Measurements from ENCODE around the gene ENGASE.

The ENGASE gene

DNA sequence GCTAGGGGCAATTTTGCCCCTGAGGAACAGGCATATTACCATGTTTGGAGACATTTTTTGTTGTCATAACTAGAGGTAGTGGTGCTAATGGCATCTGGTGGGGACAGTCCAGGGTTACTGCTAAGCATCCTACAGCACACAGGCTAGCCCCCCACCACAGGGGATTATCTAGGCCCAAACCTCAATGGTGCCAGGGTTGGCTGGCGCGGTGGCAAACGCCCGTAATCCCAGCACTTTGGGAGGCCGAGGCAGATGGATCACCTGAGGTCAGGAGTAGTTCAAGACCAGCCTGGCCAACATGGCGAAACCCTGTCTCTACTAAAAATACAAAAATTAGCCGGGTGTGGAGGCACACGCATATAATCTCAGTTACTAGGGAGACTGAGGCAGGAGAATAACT lies 35.5 kb upstream of the ENGASE start:
- no peak for DNase-seq

DNA sequence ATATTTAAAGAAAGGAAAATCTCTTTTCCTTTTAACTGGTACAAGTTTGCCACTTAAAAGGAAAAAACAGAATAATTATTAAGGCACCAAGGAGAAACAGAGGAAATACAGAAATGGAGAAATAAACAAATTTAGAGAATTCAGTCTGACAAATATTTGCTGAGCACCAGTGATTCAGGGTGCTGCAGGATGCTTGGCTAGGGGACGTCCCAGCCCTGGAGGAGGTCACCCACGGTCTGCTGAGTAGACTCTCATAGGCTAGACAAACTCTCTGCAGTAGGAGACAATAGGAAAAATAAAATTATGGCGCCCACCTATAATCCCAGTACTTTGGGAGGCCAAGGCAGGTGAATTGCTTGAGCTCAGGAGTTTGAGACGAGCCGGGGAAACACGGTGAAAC lies 34.7 kb upstream of the ENGASE start:
- no peak for DNase-seq

DNA sequence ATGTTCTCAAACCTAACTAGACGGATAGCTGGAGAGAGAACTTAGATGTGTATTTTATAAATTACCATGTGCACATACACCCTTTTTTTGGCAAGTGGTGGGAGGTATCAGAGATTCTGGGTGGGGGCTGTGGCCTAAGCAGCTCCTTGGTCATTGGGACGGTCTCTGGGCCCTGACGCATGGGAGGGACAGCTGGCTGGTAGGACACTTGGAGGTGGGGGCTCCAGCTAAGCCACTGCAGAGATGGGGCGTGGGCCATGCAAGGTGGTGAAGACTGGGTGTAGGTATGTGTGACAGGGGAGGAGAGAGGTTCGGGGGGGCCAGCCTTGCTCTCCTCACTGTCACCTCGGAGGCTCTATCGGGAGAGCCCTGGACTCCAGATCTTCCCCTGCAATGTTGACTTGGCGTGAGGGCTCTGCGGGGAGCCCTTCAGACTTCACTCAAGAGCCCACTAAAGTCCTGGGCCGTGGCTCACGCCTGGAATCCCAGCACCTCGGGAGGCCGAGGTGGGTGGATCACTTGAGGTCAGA lies 33.5 kb upstream of the ENGASE start:
- no peak for DNase-seq

DNA sequence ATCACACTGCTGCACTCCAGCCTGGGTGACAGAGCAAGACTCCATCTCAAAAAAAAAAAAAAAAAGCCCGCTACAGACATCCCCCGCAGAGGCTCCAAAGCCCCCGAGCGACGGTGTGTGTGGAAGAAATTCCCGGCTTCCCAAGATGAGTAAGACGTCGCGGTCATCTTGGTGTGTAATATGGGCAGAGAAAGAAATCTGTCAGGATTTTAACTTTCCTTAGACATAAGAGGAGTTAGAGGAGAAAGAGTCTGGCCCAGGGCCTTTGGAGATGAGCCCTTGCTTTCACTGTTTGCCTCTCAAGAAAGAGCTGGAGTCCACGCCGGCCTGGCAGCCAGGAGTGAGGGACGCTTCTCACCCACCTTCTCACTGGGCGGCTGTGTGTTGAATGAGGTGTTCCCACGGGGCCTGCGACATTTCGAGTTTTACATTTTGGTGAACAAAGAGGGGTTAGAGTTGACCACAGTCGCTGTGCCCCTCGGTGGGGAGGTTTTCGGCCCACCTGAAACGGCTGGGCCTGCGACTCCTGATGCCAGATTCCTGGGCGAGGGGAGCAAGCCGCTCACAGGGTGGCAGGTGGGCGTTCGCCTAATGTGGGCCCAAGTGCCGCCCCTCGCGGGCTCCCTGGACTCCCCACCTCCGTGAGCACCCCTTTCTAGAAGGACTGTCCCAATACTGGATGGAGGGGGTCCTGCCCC lies 32.8 kb upstream of the ENGASE start:
- DNase-seq = no peak

DNA sequence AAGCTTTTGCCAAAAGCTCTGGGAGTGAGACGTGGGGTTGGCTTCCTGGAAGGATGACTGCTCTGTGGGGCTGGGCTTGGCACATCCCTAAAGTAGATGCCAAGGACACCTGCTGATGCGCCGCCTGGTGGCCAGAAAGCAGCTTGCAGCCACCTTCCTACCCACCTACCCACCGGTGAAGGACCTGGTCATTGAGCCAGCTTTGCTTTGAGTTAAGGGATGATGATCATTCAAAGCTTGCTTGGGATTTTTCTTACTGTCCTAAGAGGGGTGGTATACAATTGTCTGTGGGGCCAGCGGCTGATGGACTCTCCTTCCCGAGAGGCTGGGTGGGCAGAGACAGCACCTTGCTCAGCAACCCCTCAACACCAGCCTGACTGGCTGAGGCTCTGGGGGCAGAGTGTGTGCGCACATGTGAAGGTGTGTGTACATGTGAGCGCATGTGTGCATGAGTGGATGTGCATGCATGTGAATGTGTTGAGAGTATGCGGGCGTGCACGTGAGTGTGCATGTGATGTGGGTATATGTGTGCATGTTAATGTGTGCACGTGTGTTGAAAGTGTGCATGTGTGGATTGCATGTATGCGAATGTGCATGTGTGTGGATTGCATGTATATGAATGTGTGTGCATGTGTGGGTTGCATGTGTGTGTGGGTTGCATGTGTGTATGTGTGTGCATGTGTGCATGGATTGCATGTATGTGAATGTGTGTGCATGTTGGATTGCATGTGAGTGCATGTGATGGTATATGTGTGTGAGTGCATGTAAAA lies 32.0 kb upstream of the ENGASE start:
- peak; percentile 67 for DNase-seq

DNA sequence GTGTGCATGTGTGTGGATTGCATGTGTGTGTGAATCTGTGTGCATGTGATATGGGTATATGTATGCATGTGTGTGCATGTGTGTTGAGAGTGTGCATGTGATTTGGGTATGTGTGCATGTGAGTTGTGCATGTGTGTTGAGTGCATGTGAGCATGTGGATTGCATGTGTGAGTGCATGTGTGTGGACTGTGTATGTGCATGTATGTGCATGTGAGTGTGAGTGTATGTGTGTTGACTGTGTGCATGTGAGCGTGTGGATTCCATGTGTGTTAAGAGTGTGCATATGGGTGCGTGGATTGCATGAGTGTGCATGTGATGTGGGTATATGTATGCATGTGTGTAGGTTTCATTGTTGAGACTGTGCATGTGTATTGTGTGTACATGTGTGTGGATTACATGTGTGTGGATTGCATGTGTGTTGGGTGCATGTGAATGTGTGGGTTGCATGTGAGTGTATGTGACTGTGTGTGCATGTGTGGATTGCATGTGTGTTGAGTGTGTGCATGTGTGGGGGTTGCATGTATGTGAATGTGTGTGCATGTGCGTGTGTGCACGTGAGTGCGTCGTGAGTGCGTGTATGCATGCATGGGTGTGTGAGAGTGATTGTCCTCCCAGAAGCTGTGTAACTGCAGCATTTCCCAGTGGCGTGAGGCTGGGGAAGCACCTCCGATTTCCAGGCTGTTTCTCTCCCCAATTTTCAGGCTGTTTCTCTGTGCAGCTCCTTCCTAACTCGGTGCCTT lies 31.3 kb upstream of the ENGASE start:
- DNase-seq = no peak

DNA sequence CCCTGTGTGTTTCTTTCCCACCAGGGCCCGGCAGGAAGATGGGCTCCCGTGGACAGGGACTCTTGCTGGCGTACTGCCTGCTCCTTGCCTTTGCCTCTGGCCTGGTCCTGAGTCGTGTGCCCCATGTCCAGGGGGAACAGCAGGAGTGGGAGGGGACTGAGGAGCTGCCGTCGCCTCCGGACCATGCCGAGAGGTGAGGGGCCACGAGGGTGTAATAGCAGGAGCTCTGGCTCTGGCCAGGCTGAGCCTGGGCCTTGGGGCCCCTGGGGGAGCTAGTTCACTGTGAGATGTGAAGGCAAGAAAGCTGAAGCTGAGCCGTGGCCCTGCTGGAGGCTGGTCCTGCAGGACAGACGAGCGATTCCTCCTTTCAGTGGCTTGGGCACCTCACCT lies 30.7 kb upstream of the ENGASE start:
- no peak for DNase-seq

DNA sequence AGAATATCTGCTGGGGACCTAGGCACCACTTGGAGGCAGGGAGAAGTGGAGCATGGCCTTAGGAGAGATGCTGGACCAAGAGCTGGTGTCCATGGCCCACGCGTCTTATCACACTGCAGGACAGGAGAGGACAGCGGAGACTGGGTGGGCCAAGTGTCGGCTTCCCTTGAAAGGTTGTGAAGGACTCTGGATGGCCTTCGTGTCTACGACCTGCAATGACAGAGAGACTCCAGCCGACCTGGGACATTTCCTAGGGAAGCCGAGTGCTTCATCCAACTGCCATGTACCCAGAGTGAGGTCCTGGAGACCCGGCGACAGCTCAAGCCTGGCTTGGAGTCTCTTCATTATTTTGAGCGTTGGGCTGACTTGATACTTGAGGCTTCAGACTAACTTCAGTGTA lies 30.2 kb upstream of the ENGASE start:
- DNase-seq = no peak

DNA sequence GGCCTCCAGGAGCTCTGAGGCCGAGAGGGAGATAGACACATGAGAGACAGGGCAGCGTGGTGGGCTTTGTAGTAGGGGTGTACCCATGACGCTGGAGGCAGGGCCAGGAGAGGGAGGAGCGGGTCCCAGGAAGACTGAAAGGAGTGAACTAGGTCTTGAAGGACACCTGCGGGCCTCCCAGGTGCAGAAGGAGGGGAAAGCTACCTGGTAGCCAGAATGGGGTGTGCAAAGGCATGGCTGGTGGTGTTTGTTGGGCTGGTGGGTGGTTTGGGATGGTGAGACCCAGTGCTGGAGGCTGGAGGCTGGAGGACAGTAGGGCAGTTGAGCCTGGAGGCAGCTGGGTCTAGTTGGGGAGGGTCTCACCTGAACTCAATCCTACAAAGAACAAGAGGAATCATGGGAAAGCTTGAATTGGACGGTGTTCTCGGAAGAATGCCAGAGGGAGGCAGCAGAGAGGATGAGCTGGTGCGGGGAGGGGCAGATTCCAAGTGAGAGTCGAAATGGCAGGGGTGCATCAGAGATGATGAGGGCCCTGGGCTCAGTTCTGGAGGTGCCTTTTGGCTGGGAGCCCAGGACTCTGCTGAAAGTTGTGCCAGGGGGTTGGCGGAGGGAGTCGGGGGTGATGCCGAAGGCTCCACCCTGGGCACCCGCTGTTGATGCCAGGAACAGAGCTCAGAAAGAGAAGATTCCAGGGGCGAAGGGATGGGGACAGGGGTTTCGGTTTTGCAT lies 29.5 kb upstream of the ENGASE start:
- DNase-seq = no peak

DNA sequence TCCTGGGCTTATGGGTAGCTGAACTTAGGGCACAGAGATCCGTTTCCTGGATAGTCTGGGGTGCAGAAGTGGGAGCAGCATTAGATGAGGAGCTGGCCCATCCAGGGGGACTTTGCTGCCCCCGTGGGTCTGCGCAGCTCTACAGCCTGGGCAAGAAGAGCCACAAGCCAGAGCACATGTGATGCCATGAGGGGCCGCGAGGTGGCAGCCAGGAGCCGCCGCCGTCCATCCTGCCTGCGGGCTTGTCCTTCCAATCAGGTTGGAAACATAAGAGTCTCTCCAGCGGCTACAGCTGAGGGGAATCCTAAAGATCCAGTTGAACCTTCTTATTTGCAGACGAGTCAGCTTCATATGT lies 28.8 kb upstream of the ENGASE start:
- DNase-seq = peak; percentile 71

DNA sequence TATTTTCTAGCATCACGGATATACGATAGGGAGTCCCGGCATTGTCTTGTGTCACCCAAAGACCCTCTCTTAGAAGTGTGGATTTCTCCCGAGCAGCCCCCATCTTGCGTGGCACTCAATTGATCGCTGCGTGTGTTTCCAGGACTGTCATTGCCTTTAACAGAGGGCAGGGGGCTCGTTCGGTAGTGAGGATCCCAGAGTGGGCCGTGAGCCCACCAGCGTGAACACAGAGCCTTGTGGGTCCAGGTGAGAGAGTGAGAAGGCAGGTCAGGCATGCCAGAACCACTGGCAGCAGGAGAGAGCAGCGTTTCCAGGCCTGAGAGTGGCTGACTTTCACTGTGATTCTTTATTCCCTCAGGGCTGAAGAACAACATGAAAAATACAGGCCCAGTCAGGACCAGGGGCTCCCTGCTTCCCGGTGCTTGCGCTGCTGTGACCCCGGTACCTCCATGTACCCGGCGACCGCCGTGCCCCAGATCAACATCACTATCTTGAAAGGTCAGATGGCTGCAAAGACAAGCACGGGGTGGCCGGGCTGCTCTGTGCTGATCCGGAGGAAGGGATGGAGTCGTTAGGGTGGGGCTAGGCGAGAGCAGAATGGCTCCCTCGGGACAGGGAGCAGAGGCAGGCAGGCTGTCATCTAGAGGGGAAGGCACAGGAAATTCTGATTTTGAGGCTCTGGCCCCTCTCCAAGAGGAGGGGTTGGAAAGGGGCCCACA lies 28.3 kb upstream of the ENGASE start:
- DNase-seq = no peak

DNA sequence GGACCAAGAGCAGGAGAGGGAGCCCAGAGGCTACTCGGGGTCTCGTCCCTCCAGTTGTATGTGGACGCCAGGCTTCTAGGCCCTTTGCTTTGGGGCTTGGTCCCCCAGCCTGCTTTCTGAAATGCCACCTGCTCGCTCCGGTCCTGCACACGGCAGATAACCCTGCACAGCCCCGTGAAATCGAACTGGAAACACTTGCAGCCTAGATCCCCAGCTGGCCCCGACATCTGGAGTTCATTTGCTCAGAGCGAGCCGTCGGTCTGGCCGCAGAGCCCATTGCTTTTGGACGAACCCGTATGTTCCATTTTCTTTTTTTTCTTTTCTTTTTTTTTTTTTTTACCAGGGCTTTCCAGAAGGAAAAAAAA lies 27.7 kb upstream of the ENGASE start:
- no peak for DNase-seq

DNA sequence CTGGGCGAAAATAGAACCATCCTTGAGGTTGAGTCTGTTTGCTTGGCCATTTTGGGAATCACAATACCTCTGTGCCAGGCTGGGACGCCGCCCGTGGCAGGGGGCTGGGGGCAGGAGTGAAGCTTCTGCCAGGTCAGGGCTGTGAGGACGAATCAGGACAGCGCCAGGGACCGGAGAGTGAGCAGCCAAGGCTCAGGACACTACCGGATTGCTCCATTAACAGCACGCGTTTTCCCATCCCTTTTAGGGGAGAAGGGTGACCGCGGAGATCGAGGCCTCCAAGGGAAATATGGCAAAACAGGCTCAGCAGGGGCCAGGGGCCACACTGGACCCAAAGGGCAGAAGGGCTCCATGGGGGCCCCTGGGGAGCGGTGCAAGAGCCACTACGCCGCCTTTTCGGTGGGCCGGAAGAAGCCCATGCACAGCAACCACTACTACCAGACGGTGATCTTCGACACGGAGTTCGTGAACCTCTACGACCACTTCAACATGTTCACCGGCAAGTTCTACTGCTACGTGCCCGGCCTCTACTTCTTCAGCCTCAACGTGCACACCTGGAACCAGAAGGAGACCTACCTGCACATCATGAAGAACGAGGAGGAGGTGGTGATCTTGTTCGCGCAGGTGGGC lies 27.2 kb upstream of the ENGASE start:
- DNase-seq = no peak

DNA sequence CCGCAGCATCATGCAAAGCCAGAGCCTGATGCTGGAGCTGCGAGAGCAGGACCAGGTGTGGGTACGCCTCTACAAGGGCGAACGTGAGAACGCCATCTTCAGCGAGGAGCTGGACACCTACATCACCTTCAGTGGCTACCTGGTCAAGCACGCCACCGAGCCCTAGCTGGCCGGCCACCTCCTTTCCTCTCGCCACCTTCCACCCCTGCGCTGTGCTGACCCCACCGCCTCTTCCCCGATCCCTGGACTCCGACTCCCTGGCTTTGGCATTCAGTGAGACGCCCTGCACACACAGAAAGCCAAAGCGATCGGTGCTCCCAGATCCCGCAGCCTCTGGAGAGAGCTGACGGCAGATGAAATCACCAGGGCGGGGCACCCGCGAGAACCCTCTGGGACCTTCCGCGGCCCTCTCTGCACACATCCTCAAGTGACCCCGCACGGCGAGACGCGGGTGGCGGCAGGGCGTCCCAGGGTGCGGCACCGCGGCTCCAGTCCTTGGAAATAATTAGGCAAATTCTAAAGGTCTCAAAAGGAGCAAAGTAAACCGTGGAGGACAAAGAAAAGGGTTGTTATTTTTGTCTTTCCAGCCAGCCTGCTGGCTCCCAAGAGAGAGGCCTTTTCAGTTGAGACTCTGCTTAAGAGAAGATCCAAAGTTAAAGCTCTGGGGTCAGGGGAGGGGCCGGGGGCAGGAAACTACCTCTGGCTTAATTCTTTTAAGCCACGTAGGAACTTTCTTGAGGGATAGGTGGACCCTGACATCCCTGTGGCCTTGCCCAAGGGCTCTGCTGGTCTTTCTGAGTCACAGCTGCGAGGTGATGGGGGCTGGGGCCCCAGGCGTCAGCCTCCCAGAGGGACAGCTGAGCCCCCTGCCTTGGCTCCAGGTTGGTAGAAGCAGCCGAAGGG lies 26.4 kb upstream of the ENGASE start:
- no peak for DNase-seq

DNA sequence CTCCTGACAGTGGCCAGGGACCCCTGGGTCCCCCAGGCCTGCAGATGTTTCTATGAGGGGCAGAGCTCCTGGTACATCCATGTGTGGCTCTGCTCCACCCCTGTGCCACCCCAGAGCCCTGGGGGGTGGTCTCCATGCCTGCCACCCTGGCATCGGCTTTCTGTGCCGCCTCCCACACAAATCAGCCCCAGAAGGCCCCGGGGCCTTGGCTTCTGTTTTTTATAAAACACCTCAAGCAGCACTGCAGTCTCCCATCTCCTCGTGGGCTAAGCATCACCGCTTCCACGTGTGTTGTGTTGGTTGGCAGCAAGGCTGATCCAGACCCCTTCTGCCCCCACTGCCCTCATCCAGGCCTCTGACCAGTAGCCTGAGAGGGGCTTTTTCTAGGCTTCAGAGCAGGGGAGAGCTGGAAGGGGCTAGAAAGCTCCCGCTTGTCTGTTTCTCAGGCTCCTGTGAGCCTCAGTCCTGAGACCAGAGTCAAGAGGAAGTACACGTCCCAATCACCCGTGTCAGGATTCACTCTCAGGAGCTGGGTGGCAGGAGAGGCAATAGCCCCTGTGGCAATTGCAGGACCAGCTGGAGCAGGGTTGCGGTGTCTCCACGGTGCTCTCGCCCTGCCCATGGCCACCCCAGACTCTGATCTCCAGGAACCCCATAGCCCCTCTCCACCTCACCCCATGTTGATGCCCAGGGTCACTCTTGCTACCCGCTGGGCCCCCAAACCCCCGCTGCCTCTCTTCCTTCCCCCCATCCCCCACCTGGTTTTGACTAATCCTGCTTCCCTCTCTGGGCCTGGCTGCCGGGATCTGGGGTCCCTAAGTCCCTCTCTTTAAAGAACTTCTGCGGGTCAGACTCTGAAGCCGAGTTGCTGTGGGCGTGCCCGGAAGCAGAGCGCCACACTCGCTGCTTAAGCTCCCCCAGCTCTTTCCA lies 25.5 kb upstream of the ENGASE start:
- DNase-seq = no peak

DNA sequence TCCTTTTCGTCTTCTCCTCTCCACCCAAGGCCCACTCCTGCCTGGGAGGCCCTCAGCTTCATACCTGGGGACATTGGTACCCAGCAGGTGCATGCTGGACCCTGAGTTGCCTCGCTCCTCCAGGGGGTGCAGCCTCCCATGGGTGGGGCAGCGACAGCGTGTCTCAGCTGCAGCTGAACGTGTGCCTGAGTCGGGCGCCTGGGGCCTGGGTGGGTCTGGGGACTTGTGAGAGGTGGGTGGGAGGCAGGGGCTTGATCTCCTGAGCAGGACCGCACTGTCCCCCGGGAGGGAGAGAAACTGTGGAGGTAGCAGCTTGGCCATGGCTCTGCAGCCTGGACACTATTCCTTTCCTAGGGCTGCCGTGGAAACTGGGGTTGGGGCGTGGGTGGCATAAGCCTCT lies 24.8 kb upstream of the ENGASE start:
- DNase-seq = no peak

DNA sequence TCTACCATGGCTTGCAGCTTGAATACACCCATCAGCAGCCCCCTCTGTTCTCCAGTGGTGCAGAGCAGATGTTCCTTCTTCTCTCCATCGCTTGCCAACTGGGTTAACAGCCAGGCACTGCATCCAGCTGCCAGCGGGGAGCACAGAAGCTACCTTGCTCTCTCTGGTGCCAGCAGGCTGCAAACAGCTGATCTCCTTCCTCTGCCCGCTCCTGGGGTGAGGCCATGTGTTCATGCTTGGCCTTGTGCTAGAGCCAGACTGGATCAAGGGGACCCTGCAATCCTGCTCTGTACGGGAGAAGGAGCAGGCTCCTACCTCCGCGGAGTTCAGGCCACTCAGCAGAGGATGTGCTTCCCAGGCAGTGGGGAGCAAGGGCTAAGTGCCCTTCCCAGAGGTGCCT lies 24.1 kb upstream of the ENGASE start:
- DNase-seq = no peak

DNA sequence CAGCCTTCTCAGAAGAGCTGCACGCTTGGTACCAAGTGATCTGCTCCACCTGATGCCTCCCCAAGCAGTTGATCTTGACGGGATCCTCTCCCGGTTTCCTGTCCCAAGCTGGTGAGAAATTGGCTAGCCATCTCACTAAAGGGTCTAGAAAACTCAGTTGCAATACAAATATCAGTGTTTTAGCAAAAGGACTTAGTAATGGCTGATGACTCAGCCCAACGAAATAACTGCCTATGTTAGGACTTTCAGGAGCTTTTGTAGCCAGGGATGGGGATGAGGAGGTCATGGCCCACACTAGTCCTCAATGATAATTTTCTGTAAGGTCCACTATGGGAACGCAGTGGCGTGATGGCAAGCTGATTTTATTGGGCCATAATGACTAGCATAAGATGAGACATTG lies 23.3 kb upstream of the ENGASE start:
- DNase-seq = no peak

DNA sequence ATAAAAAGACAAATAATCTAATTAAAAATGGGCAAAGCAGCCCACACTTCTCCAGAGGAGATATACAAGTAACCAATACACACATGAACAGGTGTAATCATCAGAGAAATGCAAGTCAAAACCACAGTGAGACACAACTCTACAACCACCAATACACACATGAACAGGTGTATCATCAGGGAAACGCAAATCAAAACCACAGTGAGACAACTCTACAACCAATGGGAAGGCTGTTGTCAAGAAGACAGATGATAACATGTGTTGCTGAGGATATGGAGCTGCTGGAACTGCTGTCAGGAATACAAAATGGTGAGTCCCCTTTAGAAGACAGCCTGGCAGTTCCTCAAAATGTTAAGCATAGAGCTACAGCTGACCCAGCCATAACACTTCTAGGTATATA lies 22.5 kb upstream of the ENGASE start:
- no peak for DNase-seq
